HG02870 (cell line): ENCODE results near the gene GPC6.
"Not testable (repeated sequence)": the region's sequence is repeated elsewhere in the genome, so short reads cannot be mapped to it uniquely, and the experiment has no call there.

Source experiments
- ATAC-seq: cut with Tn5 transposase; IDR thresholded peaks from one replicate; pipeline ENCODE4 v1.9.1; 2021; ENCODE audit warnings: mild to moderate bottlenecking, moderate library complexity; ENCODE audit not compliant: unreplicated experiment

Gene GPC6

GRCh38 chr13:93420887-93421286, 194.3 kb downstream of the GPC6 start:
- ATAC-seq: no peak

GRCh38 chr13:93422980-93423543, 196.5 kb downstream of the GPC6 start:
- ATAC-seq: no peak

- no peak for ATAC-seq
Measured at GRCh38 chr13:93425411-93425810, 198.8 kb downstream of the GPC6 start.

GRCh38 chr13:93430381-93430780, 203.8 kb downstream of the GPC6 start:
- ATAC-seq: no peak

- no peak for ATAC-seq
Measured at GRCh38 chr13:93435651-93436050, 209.0 kb downstream of the GPC6 start.

GRCh38 chr13:93437081-93437480, 210.5 kb downstream of the GPC6 start:
- no peak for ATAC-seq

- ATAC-seq: no peak
Measured at GRCh38 chr13:93446238-93446637, 219.6 kb downstream of the GPC6 start.

GRCh38 chr13:93450191-93450621, 223.6 kb downstream of the GPC6 start:
- no peak for ATAC-seq

GRCh38 chr13:93450761-93451160, 224.2 kb downstream of the GPC6 start:
- ATAC-seq: no peak

GRCh38 chr13:93454676-93455235, 228.1 kb downstream of the GPC6 start:
- ATAC-seq: not testable (repeated sequence)

GRCh38 chr13:93455861-93456260, 229.3 kb downstream of the GPC6 start:
- ATAC-seq: no peak

GRCh38 chr13:93460005-93460404, 233.4 kb downstream of the GPC6 start:
- no peak for ATAC-seq

GRCh38 chr13:93462151-93462550, 235.5 kb downstream of the GPC6 start:
- ATAC-seq: no peak

- no peak for ATAC-seq
Measured at GRCh38 chr13:93466502-93467036, 240.0 kb downstream of the GPC6 start.

- no peak for ATAC-seq
Measured at GRCh38 chr13:93467175-93467574, 240.6 kb downstream of the GPC6 start.

GRCh38 chr13:93468433-93468832, 241.8 kb downstream of the GPC6 start:
- no peak for ATAC-seq

- no peak for ATAC-seq
Measured at GRCh38 chr13:93472296-93472695, 245.7 kb downstream of the GPC6 start.

GRCh38 chr13:93472814-93473296, 246.2 kb downstream of the GPC6 start:
- ATAC-seq: no peak

GRCh38 chr13:93473441-93474270, 247.0 kb downstream of the GPC6 start:
- ATAC-seq: no peak

- no peak for ATAC-seq
Measured at GRCh38 chr13:93476175-93476574, 249.6 kb downstream of the GPC6 start.

GRCh38 chr13:93477238-93477637, 250.6 kb downstream of the GPC6 start:
- no peak for ATAC-seq
